Gastroesophageal sphincter (tissue), 4 donors: ENCODE measurements around the gene VWA5B2. TPM values are rescaled to one million over a fixed set of nuclear protein-coding genes. Genes with fewer than 3 reads are reported as not detected.
A peak's percentile ranks its signal among the peaks of the same experiment; 100 is the strongest.

Experiments
- ATAC-seq: fragments of 150-250 bp; one replicate; pipeline ENCODE4 v1.9.1; 2016; ENCODE audit warnings: mild to moderate bottlenecking, moderate library complexity
- H3K27ac ChIP-seq, 4 donors: fragments of 200-600 bp; sonication (generic) in 3 of 4; 1 replicate in 3 of 4; 2 replicates in 1 of 4; pipeline ENCODE4 v1.5.1; 2016 to 2019
- H3K27me3 ChIP-seq: fragments of 200-600 bp; sonication (generic); one replicate; pipeline ENCODE4 v1.5.1; 2019
- H3K36me3 ChIP-seq, 2 donors: fragments of 200-600 bp; sonication (generic); one replicate each; pipeline ENCODE4 v1.5.1; 2019; ENCODE audit warnings: control low read depth in 1 of 2
- H3K4me1 ChIP-seq, 3 donors: fragments of 200-600 bp; sonication (generic); 1 replicate in 2 of 3; 2 replicates in 1 of 3; pipeline ENCODE4 v1.5.1; 2016 to 2019; ENCODE audit warnings: control low read depth in 2 of 3
- H3K4me3 ChIP-seq, 2 donors: fragments of 200-600 bp; sonication (generic); one replicate each; pipeline ENCODE4 v1.5.1; 2019; ENCODE audit warnings: mild to moderate bottlenecking in 1 of 2, moderate library complexity in 1 of 2
- H3K9me3 ChIP-seq, 3 donors: fragments of 200-600 bp; sonication (generic); one replicate each; pipeline ENCODE4 v1.5.1; 2017 to 2019; ENCODE audit warnings: control low read depth in 2 of 3
- CTCF ChIP-seq, 4 experiments: fragments of 200-600 bp in 2 of 4; fragments of 450-650 bp in 2 of 4; sonication (generic) in 1 of 4; IDR thresholded peaks; one replicate each; pipeline ENCODE4 v1.5.1; 2017 to 2019; ENCODE audit warnings: antibody characterized with exemption in 4 of 4, mild to moderate bottlenecking in 2 of 4, moderate library complexity in 2 of 4
- EP300 ChIP-seq: sonication (generic); formaldehyde crosslinking; IDR thresholded peaks from one replicate; pipeline ENCODE4 v1.6.1; 2017; ENCODE audit warnings: antibody characterized with exemption, mild to moderate bottlenecking
- POLR2A ChIP-seq, 2 donors: fragments of 450-650 bp; IDR thresholded peaks; one replicate each; pipeline ENCODE4 v1.6.1; 2017; ENCODE audit warnings: antibody characterized with exemption in 2 of 2, mild to moderate bottlenecking in 2 of 2, moderate library complexity in 1 of 2
- POLR2AphosphoS5 ChIP-seq: sonication (generic); formaldehyde crosslinking; IDR thresholded peaks from one replicate; pipeline ENCODE4 v1.6.1; 2017; ENCODE audit warnings: antibody characterized with exemption
- WGBS, 2 donors: methylation state at CpG; one replicate each; pipeline ENCODE4 v1.1.5; 2018; ENCODE audit warnings: low coverage in 1 of 2; 5-methylcytosine and 5-hydroxymethylcytosine counted together
- total RNA-seq, 4 donors: library from RNA; depleted of rRNA; stranded (reverse); fragments of >200 nt; gene quantifications; one replicate each; pipeline ENCODE4 v1.1.0, GENCODE V29; 2016

Gene VWA5B2
- under 1 TPM in 2 of 4 donors, not detected in 2; 0.10 to 0.54 TPM for total RNA-seq

DNA sequence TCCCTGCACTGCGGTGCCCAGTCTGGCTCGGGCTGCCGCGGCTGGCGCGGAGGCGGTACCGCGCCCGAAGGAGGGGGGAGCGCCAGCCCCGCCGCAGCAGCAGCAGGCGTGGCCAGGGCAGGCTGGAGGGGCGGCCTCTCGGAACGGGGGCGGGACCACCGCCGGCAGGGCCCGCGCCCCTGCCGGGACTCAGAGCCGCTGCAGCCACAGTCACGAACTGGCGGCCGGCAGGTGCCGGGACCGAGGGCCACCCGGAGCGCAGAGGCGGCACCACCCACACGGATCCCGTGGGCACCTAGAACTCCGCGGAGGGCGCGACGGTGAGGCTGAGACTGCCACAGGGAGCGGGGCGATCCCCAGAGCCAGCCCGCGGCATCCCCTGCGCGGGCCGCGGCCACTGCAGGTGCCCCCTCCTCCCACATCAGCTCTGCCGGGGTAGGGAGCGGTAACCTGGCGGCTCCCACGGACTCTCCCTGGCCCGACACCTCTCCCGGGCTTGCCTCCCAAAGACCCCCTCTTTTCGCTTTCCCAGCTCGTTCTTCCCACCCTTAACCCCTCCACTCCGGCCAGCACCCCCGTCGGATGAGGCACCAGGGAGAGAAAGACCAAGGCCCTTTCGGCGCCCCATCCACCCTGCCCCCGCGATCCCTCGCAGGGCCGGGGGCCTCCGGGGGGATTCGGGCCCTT is at the start of gene VWA5B2:
VWA5B2 (plus strand) TSS at position 192 of the 687 bp plus-strand sequence. CDS start 944 bp downstream, outside the sequence.
- Histone ChIP-seq H3K27ac (no peak within 1 kb of the TSS), H3K36me3 (no peaks in the 10 kb centered on the region), H3K4me1 (peaks cover 0 to 29% (median 23%) of the 10 kb centered on the region in 3 donors), H3K27me3 (peaks cover 100% of the 10 kb centered on the region), H3K9me3 (no peaks in the 10 kb centered on the region), H3K4me3 (peak within 1 kb of the TSS; percentile 16 to 60)
- no CpG with 5 or more reads among the region's 66 CpGs for WGBS, 2 donors
- peak in 3 of 4 experiments; percentile 30 to 49 (median 38) for TF ChIP-seq CTCF (IDR thresholded peaks at IDR 0.05)
- no peak for TF ChIP-seq EP300
- peak; percentile 93 for ATAC-seq

- no peaks in the 10 kb centered on the region for H3K27me3 ChIP-seq
- peaks cover 4 to 78% of the 10 kb centered on the region in 2 donors for H3K36me3 ChIP-seq
- 50 to 89% methylated on average over 1 to 5 of the region's 6 CpGs for WGBS, 2 donors
- peaks cover 3 to 54% (median 20%) of the 10 kb centered on the region in 3 donors for H3K4me1 ChIP-seq
- TF ChIP-seq POLR2A (IDR thresholded peaks at IDR 0.05) (no peak), CTCF (IDR thresholded peaks at IDR 0.05) (no peak), EP300 (no peak), POLR2AphosphoS5 (no peak)
- H3K9me3 ChIP-seq: no peaks in the 10 kb centered on the region
- ATAC-seq: no peak
- no peak overlapping the region for H3K4me3 ChIP-seq
- no peak overlapping the region for H3K27ac ChIP-seq
These were observed 49.2 kb upstream of the VWA5B2 start for GRCh38 chr3:184180165-184180564.

DNA sequence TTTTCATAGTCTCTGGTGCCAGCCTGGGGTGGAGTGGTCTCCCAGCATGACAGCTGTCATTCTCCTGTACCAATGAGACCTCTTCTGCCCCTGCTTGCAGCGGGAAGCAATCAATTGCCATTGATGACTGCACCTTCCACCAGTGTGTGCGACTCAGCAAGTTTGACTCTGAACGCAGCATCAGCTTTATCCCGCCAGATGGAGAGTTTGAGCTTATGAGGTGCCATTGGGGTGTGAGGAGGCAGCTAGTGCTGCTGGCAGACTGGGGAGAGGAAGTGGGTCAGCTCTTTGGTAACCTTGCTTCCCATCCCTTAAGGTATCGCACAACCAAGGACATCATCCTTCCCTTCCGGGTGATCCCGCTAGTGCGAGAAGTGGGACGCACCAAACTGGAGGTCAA is 47.8 kb upstream of the VWA5B2 start:
- Histone ChIP-seq H3K4me1 (peaks cover 3 to 47% (median 20%) of the 10 kb centered on the region in 3 donors), H3K4me3 (no peak overlapping the region), H3K27ac (no peak overlapping the region), H3K27me3 (no peaks in the 10 kb centered on the region), H3K36me3 (peaks cover 4 to 78% of the 10 kb centered on the region in 2 donors), H3K9me3 (no peaks in the 10 kb centered on the region)
- no peak for TF ChIP-seq EP300
- no peak for TF ChIP-seq POLR2A (IDR thresholded peaks at IDR 0.05)
- no peak for TF ChIP-seq POLR2AphosphoS5
- TF ChIP-seq CTCF (IDR thresholded peaks at IDR 0.05): no peak
- 89 to 94% methylated on average over 5 of the region's 9 CpGs for WGBS, 2 donors
- ATAC-seq: no peak

- ATAC-seq: no peak
- TF ChIP-seq EP300: no peak
- TF ChIP-seq POLR2A (IDR thresholded peaks at IDR 0.05): no peak
- no peak for TF ChIP-seq POLR2AphosphoS5
- TF ChIP-seq CTCF (IDR thresholded peaks at IDR 0.05): no peak
- no peaks in the 10 kb centered on the region for H3K9me3 ChIP-seq
These were observed 45.7 kb upstream of the VWA5B2 start for GRCh38 chr3:184183679-184184078.

More at GRCh38 chr3:184183679-184184078, 45.7 kb upstream of the VWA5B2 start:
- no peaks in the 10 kb centered on the region for H3K27me3 ChIP-seq
- H3K4me1 ChIP-seq: peaks cover 0 to 47% (median 16%) of the 10 kb centered on the region in 3 donors
- H3K4me3 ChIP-seq: no peak overlapping the region
- peak overlapping the region in 1 of 4 donors; percentile 2 for H3K27ac ChIP-seq
- WGBS, 2 donors: 35% methylated on average over 2 of the region's 5 CpGs; no CpG with 5 or more reads in 1 of the 2 donors
- peaks cover 4 to 73% of the 10 kb centered on the region in 2 donors for H3K36me3 ChIP-seq
